Measurements from ENCODE around the gene NUDT4.
"Not testable (repeated sequence)": the region's sequence is repeated elsewhere in the genome, so short reads cannot be mapped to it uniquely, and the experiment has no call there.

GRCh38 chr12:93399183-93399863 is 21.6 kb downstream of the NUDT4 start:
- not testable (repeated sequence) for TF ChIP-seq CTCF (IDR thresholded peaks at IDR 0.05; ENCODE audit: extremely low read depth in 1 of 2, insufficient read depth in 1 of 2, low read depth in 1 of 2, low read length in 2 of 2); POLR2AphosphoS5 (IDR thresholded peaks at IDR 0.05; ENCODE audit: insufficient read depth, low read depth, low read length); EZH2 (IDR thresholded peaks at IDR 0.05; ENCODE audit: borderline replicate concordance, low read depth, low read length, severe bottlenecking); FOS (IDR thresholded peaks at IDR 0.05; ENCODE audit: borderline replicate concordance, insufficient read depth, low read length)
